Esophagus squamous epithelium (tissue), 5 donors: Measurements from ENCODE around the gene LTB. TPM values are rescaled to one million over a fixed set of nuclear protein-coding genes. Genes with fewer than 3 reads are reported as not detected.
A peak's percentile ranks its signal among the peaks of the same experiment; 100 is the strongest.

Experiments used
- DNase-seq: peaks from one replicate; lab custom pipeline; 2025; lab: John Stamatoyannopoulos, UW
- H3K27ac ChIP-seq, 4 donors: fragments of 200-600 bp; sonication (generic); one replicate each; pipeline ENCODE4 v1.5.1; 2016 to 2019; ENCODE audit warnings: mild to moderate bottlenecking in 1 of 4
- H3K27me3 ChIP-seq, 4 donors: fragments of 200-600 bp; sonication (generic); 1 replicate in 3 of 4; 2 replicates in 1 of 4; pipeline versions ENCODE4 v1.5.1 to v1.6.0; 2017 to 2021; ENCODE audit warnings: antibody characterized with exemption in 1 of 4
- H3K36me3 ChIP-seq, 3 donors: fragments of 200-600 bp; sonication (generic); one replicate each; pipeline ENCODE4 v1.5.1; 2016 to 2019
- H3K4me1 ChIP-seq, 3 donors: fragments of 200-600 bp; sonication (generic); one replicate each; pipeline ENCODE4 v1.5.1; 2017 to 2019
- H3K4me3 ChIP-seq, 4 donors: fragments of 200-600 bp; sonication (generic); 1 replicate in 3 of 4; 2 replicates in 1 of 4; pipeline ENCODE4 v1.5.1; 2016 to 2019; ENCODE audit warnings: mild to moderate bottlenecking in 2 of 4, moderate library complexity in 1 of 4
- H3K9me3 ChIP-seq, 3 donors: fragments of 200-600 bp; sonication (generic); one replicate each; pipeline ENCODE4 v1.5.1; 2016 to 2019
- POLR2A ChIP-seq, 4 donors: fragments of 450-650 bp; IDR thresholded peaks; one replicate each; pipeline ENCODE4 v1.6.1; 2017; ENCODE audit warnings: antibody characterized with exemption in 4 of 4, mild to moderate bottlenecking in 4 of 4, moderate library complexity in 3 of 4
- WGBS, 2 donors: methylation state at CpG; one replicate each; pipeline ENCODE4 v1.1.5; 2018; 5-methylcytosine and 5-hydroxymethylcytosine counted together
- intact Hi-C: fragments of 100-400 bp; cut with DNase I; formaldehyde crosslinking; loops from one replicate; pipeline ENCODE4 v1.15.0; 2022
- total RNA-seq, 4 donors: library from RNA; depleted of rRNA; stranded (reverse); fragments of >200 nt; gene quantifications; one replicate each; pipeline ENCODE4 v1.1.0, GENCODE V29; 2016
- TF ChIP-seq, protein P1 (sequence below), 6 experiments: fragments of 450-650 bp in 4 of 6; fragments of 200-600 bp in 2 of 6; sonication (generic) in 2 of 6; IDR thresholded peaks; one replicate each; pipeline ENCODE4 v1.5.1; 2016 to 2019; ENCODE audit warnings: antibody characterized with exemption in 6 of 6, mild to moderate bottlenecking in 4 of 6, moderate library complexity in 4 of 6
- donor health status: DM: yes; HTN: yes; CAD: no.

Gene LTB
- total RNA-seq, 4 donors from 2014 or later = 0.53 to 2.3 (median 1.1) TPM

GRCh38 chr6:31558631-31559500 lies 23.4 kb downstream of the LTB start:
- H3K4me1 ChIP-seq = peaks cover 5 to 50% (median 17%) of the 10 kb centered on the region in 3 donors
- no peak for DNase-seq
- 77 to 88% methylated on average over 3 to 8 of the region's 14 CpGs for WGBS, 2 donors
- no peaks in the 10 kb centered on the region for H3K9me3 ChIP-seq
- peaks cover 11 to 69% (median 14%) of the 10 kb centered on the region in 3 donors for H3K36me3 ChIP-seq
- no peak overlapping the region for H3K4me3 ChIP-seq
- TF ChIP-seq, protein P1, sequence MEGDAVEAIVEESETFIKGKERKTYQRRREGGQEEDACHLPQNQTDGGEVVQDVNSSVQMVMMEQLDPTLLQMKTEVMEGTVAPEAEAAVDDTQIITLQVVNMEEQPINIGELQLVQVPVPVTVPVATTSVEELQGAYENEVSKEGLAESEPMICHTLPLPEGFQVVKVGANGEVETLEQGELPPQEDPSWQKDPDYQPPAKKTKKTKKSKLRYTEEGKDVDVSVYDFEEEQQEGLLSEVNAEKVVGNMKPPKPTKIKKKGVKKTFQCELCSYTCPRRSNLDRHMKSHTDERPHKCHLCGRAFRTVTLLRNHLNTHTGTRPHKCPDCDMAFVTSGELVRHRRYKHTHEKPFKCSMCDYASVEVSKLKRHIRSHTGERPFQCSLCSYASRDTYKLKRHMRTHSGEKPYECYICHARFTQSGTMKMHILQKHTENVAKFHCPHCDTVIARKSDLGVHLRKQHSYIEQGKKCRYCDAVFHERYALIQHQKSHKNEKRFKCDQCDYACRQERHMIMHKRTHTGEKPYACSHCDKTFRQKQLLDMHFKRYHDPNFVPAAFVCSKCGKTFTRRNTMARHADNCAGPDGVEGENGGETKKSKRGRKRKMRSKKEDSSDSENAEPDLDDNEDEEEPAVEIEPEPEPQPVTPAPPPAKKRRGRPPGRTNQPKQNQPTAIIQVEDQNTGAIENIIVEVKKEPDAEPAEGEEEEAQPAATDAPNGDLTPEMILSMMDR (IDR thresholded peaks at IDR 0.05) = no peak
- no peak for TF ChIP-seq POLR2A (IDR thresholded peaks at IDR 0.05)
- H3K27ac ChIP-seq = peak overlapping the region; percentile 45 to 63 (median 52)
- intact Hi-C loops = loop anchor here (5.0 kb wide), 1 partner anchor 33 kb away; the partner anchor contains the start of gene NCR3
- no peaks in the 10 kb centered on the region for H3K27me3 ChIP-seq

GRCh38 chr6:31558318-31558625 lies 24.0 kb downstream of the LTB start:
- peaks cover 11 to 75% (median 14%) of the 10 kb centered on the region in 3 donors for H3K36me3 ChIP-seq
- DNase-seq = no peak
- no peak for TF ChIP-seq POLR2A (IDR thresholded peaks at IDR 0.05)
- TF ChIP-seq, protein P1 (IDR thresholded peaks at IDR 0.05) = no peak
- H3K4me1 ChIP-seq = peaks cover 5 to 50% (median 17%) of the 10 kb centered on the region in 3 donors
- H3K9me3 ChIP-seq = no peaks in the 10 kb centered on the region
- intact Hi-C loops = loop anchor here (5.0 kb wide), 1 partner anchor 34 kb away; the partner anchor contains the start of gene NCR3
- peak overlapping the region; percentile 18 to 63 (median 52) for H3K27ac ChIP-seq
- no CpG with 5 or more reads among the region's 8 CpGs for WGBS, 2 donors
- H3K4me3 ChIP-seq = no peak overlapping the region
- no peaks in the 10 kb centered on the region for H3K27me3 ChIP-seq

DNA sequence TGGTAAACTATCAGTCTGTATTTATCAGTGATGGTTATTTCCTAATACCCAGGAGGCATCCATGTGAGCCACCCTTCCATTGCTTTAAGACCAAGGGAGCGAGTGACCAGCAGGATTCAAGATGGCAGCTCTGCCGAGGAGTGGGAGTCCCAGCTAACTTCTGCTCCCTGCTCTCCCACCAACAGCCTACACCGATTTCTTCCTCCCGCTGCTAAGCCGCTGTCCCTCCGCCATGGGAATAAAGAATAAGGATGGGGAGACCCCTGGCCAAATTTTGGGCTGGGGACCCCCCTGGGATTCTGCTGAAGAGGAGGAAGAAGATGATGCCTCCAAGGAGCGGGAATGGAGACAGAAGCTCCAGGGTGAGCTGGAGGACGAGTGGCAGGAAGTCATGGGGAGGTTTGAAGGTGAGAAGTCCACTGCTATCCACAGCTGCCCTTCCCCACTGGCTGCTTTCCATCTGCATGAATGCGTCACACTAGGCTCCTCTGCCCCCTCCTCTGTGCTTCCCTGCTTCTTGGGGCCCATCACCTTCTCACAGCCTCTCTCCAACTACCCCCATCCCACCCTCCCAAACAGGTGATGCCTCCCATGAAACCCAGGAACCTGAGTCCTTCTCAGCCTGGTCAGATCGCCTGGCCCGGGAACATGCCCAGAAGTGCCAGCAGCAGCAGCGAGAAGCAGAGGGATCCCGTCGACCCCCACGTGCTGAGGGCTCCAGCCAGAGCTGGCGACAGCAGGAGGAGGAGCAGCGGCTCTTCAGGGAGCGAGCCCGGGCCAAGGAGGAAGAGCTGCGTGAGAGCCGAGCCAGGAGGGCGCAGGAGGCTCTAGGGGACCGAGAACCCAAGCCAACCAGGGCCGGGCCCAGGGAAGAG lies 24.5 kb downstream of the LTB start:
- peaks cover 5 to 50% (median 17%) of the 10 kb centered on the region in 3 donors for H3K4me1 ChIP-seq
- no peak for DNase-seq
- TF ChIP-seq POLR2A (IDR thresholded peaks at IDR 0.05) = no peak
- TF ChIP-seq, protein P1 (IDR thresholded peaks at IDR 0.05) = no peak

GRCh38 chr6:31556307-31556706 lies 25.9 kb downstream of the LTB start:
- intact Hi-C loops = loop anchor here (5.0 kb wide), 1 partner anchor 36 kb away; the partner anchor contains the start of gene NCR3
- Histone ChIP-seq H3K27me3 (no peaks in the 10 kb centered on the region), H3K4me1 (peaks cover 5 to 48% (median 17%) of the 10 kb centered on the region in 3 donors), H3K36me3 (peaks cover 11 to 94% (median 14%) of the 10 kb centered on the region in 3 donors), H3K4me3 (no peak overlapping the region), H3K27ac (no peak overlapping the region), H3K9me3 (no peaks in the 10 kb centered on the region)
- WGBS, 2 donors = 53 to 68% methylated on average over 2 to 3 of the region's 3 CpGs
- no peak for TF ChIP-seq POLR2A (IDR thresholded peaks at IDR 0.05)
- TF ChIP-seq, protein P1 (IDR thresholded peaks at IDR 0.05) = no peak
- no peak for DNase-seq

More for the DNA sequence above, 24.5 kb downstream of the LTB start:
- intact Hi-C loops = loop anchor here (5.0 kb wide), 1 partner anchor 35 kb away; the partner anchor contains the start of gene NCR3
- Histone ChIP-seq H3K27me3 (no peaks in the 10 kb centered on the region), H3K27ac (peak overlapping the region; percentile 18 to 63 (median 52)), H3K36me3 (peaks cover 11 to 81% (median 14%) of the 10 kb centered on the region in 3 donors), H3K4me3 (no peak overlapping the region), H3K9me3 (no peaks in the 10 kb centered on the region)
- 87 to 93% methylated on average over 7 to 9 of the region's 24 CpGs for WGBS, 2 donors
